T47D (cell line): ENCODE measurements around the gene DR1.
"Not testable (repeated sequence)": the region's sequence is repeated elsewhere in the genome, so short reads cannot be mapped to it uniquely, and the experiment has no call there.

Source experiments
- DNase-seq, 2 experiments: peaks; one replicate each; pipeline versions ENCODE4 v3.0.0 to v3.0.0-alpha.2; 2011 to 2012; ENCODE audit warnings: low read depth in 1 of 2, low spot score in 1 of 2
- JUND ChIP-seq: IDR thresholded peaks from 2 replicates; pipeline ENCODE4 v1.6.1; 2012; ENCODE audit warnings: low read depth
- in situ Hi-C: cut with HindIII; loops from 2 replicates; pipeline ENCODE4 v1.10.0; 2016; ENCODE audit warnings: low sequenced_read_pairs, low pct_unique_long_range_greater_than_20kb

The DR1 gene

GRCh38 chr1:93362237-93362636, 16.5 kb downstream of the DR1 start:
- no peak for TF ChIP-seq JUND
- DNase-seq, result no peak
- in situ Hi-C loops, result no loop called here

- in situ Hi-C loops, result no loop called here
- DNase-seq, result no peak
- no peak for TF ChIP-seq JUND
Observed at GRCh38 chr1:93365813-93366212, 20.1 kb downstream of the DR1 start.

GRCh38 chr1:93369734-93370133, 24.0 kb downstream of the DR1 start:
- in situ Hi-C loops, result no loop called here
- no peak for TF ChIP-seq JUND
- DNase-seq, result no peak

GRCh38 chr1:93374334-93375106, 28.8 kb downstream of the DR1 start:
- TF ChIP-seq JUND, result no peak
- in situ Hi-C loops, result no loop called here

GRCh38 chr1:93384656-93385055, 38.9 kb downstream of the DR1 start:
- TF ChIP-seq JUND, result no peak
- peak in 1 of 2 experiments; percentile 52 for DNase-seq
- in situ Hi-C loops, result no loop called here

More at GRCh38 chr1:93374334-93375106, 28.8 kb downstream of the DR1 start:
- DNase-seq, result no peak

GRCh38 chr1:93386268-93386667, 40.6 kb downstream of the DR1 start:
- DNase-seq, in situ Hi-C loops: not testable (repeated sequence)

- TF ChIP-seq JUND, result no peak
- in situ Hi-C loops, result no loop called here
- DNase-seq, result no peak
Observed at GRCh38 chr1:93394514-93394913, 48.8 kb downstream of the DR1 start.

- in situ Hi-C loops, result no loop called here
- no peak for DNase-seq
Observed at GRCh38 chr1:93395195-93395594, 49.5 kb downstream of the DR1 start.

GRCh38 chr1:93399781-93400180, 54.1 kb downstream of the DR1 start:
- peak; percentile 16 to 93 for DNase-seq
- TF ChIP-seq JUND, result peak; percentile 62; the same call in 1 of the 2 replicates
- in situ Hi-C loops, result no loop called here

More at GRCh38 chr1:93395195-93395594, 49.5 kb downstream of the DR1 start:
- TF ChIP-seq JUND, result no peak

GRCh38 chr1:93408203-93408602, 62.5 kb downstream of the DR1 start:
- in situ Hi-C loops, result no loop called here
- no peak for DNase-seq
- no peak for TF ChIP-seq JUND

GRCh38 chr1:93411000-93411399, 65.3 kb downstream of the DR1 start:
- TF ChIP-seq JUND, result no peak
- in situ Hi-C loops, result no loop called here
- DNase-seq, result no peak

GRCh38 chr1:93414749-93415148, 69.0 kb downstream of the DR1 start:
- no peak for TF ChIP-seq JUND
- in situ Hi-C loops, result no loop called here
- DNase-seq, result no peak

- in situ Hi-C loops, result no loop called here
- no peak for DNase-seq
Observed at GRCh38 chr1:93415296-93415695, 69.6 kb downstream of the DR1 start.

GRCh38 chr1:93416183-93416582, 70.5 kb downstream of the DR1 start:
- no peak for TF ChIP-seq JUND
- in situ Hi-C loops, result no loop called here
- DNase-seq, result no peak

More at GRCh38 chr1:93415296-93415695, 69.6 kb downstream of the DR1 start:
- TF ChIP-seq JUND, result no peak
